Measurements from ENCODE around the gene HIVEP3. TPM values are rescaled to one million over a fixed set of nuclear protein-coding genes. Genes with fewer than 3 reads are reported as not detected.

Gene HIVEP3
- total and polyA plus RNA-seq, 2 donors (not counting 1 experiment from before 2014, with no cell fraction given): 2.0 to 5.1 TPM

DNA sequence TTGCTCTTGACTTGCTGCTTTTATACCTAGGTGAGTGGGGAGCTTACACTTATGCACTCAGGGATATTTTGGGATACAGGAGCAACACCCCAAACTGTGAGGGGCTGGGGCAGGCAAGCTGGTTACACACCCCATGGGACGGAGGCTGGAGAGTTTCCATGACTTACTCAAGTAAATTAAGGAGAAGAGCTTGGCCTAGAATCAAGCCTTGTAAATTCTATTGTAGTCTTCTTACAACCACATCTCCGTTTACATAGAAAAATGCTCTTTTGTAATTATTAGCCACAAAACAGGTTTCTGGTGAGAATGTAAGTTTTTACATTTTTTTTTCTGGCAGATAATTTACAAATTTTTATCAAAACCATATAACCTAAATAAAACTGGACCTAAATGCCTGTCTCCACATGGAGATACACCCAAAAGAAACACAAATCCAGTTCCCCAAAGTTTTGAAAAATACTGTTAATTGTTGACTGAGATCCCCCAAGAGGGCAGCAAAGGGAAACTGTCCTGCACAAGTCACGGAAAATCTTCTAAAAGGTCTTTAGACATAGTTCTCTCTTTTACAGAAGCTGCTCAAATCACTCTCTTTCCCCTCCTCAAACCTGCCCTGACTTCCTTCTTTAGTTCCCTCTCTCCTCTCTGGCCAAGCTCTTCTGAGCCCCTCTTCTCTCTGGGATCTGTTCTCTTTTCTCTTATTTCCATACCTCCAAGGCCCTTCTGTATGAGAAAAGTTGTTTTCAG is 134.0 kb downstream of the HIVEP3 start:
- H2AFZ ChIP-seq (ENCODE audit: insufficient read depth, low read depth, low read length, poor library complexity, severe bottlenecking): no peak overlapping the region

DNA sequence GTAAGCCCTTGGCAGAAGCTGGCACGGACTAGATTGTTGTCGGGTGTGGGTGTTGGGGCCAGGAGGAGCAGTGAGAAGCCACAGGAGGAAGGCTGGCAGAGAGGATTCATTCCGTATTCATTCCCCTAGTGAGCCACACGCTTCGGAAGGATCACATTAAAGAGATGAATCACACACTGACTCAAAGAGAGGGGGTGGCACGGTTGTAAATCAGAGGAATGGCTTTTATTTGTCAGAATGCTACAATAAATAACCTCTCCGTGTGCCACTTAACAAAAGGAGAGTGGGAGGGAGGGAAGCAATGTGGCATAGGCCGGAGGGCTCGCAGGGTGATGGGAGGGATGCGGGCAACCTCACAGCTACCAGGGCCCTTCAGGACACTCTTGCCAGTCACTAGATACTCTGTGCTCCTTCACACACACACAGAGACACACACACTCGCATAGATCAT is 135.5 kb downstream of the HIVEP3 start:
- Histone ChIP-seq H3K9ac (ENCODE audit: low read length) (no peak overlapping the region), H3K9me3 (ENCODE audit: control extremely low read depth in 1 of 3, control insufficient read depth in 2 of 3, insufficient read depth in 1 of 3, low read length in 2 of 3) (no peaks in the 10 kb centered on the region), H3K27me3 (replicated peaks in 1 of 4; ENCODE audit: control extremely low read depth in 1 of 4, control insufficient read depth in 3 of 4, insufficient read depth in 4 of 4, low read length in 3 of 4) (no peaks in the 10 kb centered on the region), H3K4me1 (ENCODE audit: control insufficient read depth in 2 of 2, insufficient read depth in 2 of 2, low read length in 2 of 2) (peaks cover 0 to 8% of the 10 kb centered on the region in 2 donors), H2AFZ (ENCODE audit: insufficient read depth, low read depth, low read length, poor library complexity, severe bottlenecking) (no peak overlapping the region), H3K79me2 (ENCODE audit: control insufficient read depth, insufficient read depth, low read length) (no peaks in the 10 kb centered on the region), H4K20me1 (ENCODE audit: control insufficient read depth, insufficient read depth, low read length, poor library complexity, severe bottlenecking) (no peaks in the 10 kb centered on the region), H3K4me2 (replicated peaks; ENCODE audit: low read depth, low read length, poor library complexity, severe bottlenecking) (no peak overlapping the region), H3K4me3 (ENCODE audit: control extremely low read depth in 1 of 5, extremely low read depth in 1 of 5, insufficient read depth in 1 of 5, low read depth in 2 of 5, low read length in 4 of 5) (no peak overlapping the region), H3K27ac (ENCODE audit: low read length in 2 of 2) (no peak overlapping the region), H3K36me3 (replicated peaks in 1 of 2; ENCODE audit: control extremely low read depth in 1 of 2, control insufficient read depth in 1 of 2, extremely low read depth in 1 of 2, insufficient read depth in 2 of 2, low read length in 1 of 2) (no peaks in the 10 kb centered on the region)
- H3K27me3 Mint-ChIP-seq: no peaks in the 10 kb centered on the region
- intact Hi-C loops (cut with micrococcal nuclease): no loop called here
- H3K9me3 Mint-ChIP-seq (ENCODE audit: insufficient read depth): no peaks in the 10 kb centered on the region
- ATAC-seq (ENCODE audit: low read depth) (no peak), DNase-seq (no peak)
- H3K4me3 Mint-ChIP-seq: no peak overlapping the region
- ChIA-PET CTCF (interaction anchor here (1.2 kb wide), 1 partner anchor 209 kb away, joined by 4 read pairs; no protein-coding TSS in a partner anchor), POLR2A (no interaction called here)
- WGBS (ENCODE audit: insufficient coverage): 33% methylated on average over 2 of the region's 11 CpGs
- TF ChIP-seq, protein P1, sequence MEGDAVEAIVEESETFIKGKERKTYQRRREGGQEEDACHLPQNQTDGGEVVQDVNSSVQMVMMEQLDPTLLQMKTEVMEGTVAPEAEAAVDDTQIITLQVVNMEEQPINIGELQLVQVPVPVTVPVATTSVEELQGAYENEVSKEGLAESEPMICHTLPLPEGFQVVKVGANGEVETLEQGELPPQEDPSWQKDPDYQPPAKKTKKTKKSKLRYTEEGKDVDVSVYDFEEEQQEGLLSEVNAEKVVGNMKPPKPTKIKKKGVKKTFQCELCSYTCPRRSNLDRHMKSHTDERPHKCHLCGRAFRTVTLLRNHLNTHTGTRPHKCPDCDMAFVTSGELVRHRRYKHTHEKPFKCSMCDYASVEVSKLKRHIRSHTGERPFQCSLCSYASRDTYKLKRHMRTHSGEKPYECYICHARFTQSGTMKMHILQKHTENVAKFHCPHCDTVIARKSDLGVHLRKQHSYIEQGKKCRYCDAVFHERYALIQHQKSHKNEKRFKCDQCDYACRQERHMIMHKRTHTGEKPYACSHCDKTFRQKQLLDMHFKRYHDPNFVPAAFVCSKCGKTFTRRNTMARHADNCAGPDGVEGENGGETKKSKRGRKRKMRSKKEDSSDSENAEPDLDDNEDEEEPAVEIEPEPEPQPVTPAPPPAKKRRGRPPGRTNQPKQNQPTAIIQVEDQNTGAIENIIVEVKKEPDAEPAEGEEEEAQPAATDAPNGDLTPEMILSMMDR (IDR thresholded peaks at IDR 0.05): no peak
- TF ChIP-seq EZH2 (IDR thresholded peaks at IDR 0.05; ENCODE audit: borderline replicate concordance, insufficient read depth, low read depth, low read length, poor library complexity, severe bottlenecking): no peak
- H3K27ac Mint-ChIP-seq: no peak overlapping the region
- H3K4me1 Mint-ChIP-seq: peaks cover 8% of the 10 kb centered on the region

More for the DNA sequence above, 134.0 kb downstream of the HIVEP3 start:
- Histone ChIP-seq H3K79me2 (ENCODE audit: control insufficient read depth, insufficient read depth, low read length) (no peaks in the 10 kb centered on the region), H3K27ac (ENCODE audit: low read length in 2 of 2) (no peak overlapping the region), H4K20me1 (ENCODE audit: control insufficient read depth, insufficient read depth, low read length, poor library complexity, severe bottlenecking) (no peaks in the 10 kb centered on the region), H3K4me1 (ENCODE audit: control insufficient read depth in 2 of 2, insufficient read depth in 2 of 2, low read length in 2 of 2) (peaks cover 0 to 8% of the 10 kb centered on the region in 2 donors), H3K27me3 (replicated peaks in 1 of 4; ENCODE audit: control extremely low read depth in 1 of 4, control insufficient read depth in 3 of 4, insufficient read depth in 4 of 4, low read length in 3 of 4) (no peaks in the 10 kb centered on the region), H3K36me3 (replicated peaks in 1 of 2; ENCODE audit: control extremely low read depth in 1 of 2, control insufficient read depth in 1 of 2, extremely low read depth in 1 of 2, insufficient read depth in 2 of 2, low read length in 1 of 2) (no peaks in the 10 kb centered on the region), H3K4me2 (replicated peaks; ENCODE audit: low read depth, low read length, poor library complexity, severe bottlenecking) (no peak overlapping the region), H3K9ac (ENCODE audit: low read length) (no peak overlapping the region), H3K4me3 (ENCODE audit: control extremely low read depth in 1 of 5, extremely low read depth in 1 of 5, insufficient read depth in 1 of 5, low read depth in 2 of 5, low read length in 4 of 5) (no peak overlapping the region), H3K9me3 (ENCODE audit: control extremely low read depth in 1 of 3, control insufficient read depth in 2 of 3, insufficient read depth in 1 of 3, low read length in 2 of 3) (no peaks in the 10 kb centered on the region)
- Mint-ChIP-seq H3K4me3 (no peak overlapping the region), H3K27ac (peak overlapping the region; percentile 42), H3K4me1 (peaks cover 8% of the 10 kb centered on the region), H3K27me3 (no peaks in the 10 kb centered on the region), H3K9me3 (ENCODE audit: insufficient read depth) (no peaks in the 10 kb centered on the region)
- intact Hi-C loops (cut with micrococcal nuclease): no loop called here
- ChIA-PET CTCF (interaction anchor here (0.9 kb wide), 1 partner anchor 20 kb away, joined by 4 read pairs; no protein-coding TSS in a partner anchor), POLR2A (no interaction called here)
- ATAC-seq (ENCODE audit: low read depth) (no peak), DNase-seq (no peak)
- TF ChIP-seq, protein P1 (IDR thresholded peaks at IDR 0.05): no peak
- no peak for TF ChIP-seq EZH2 (IDR thresholded peaks at IDR 0.05; ENCODE audit: borderline replicate concordance, insufficient read depth, low read depth, low read length, poor library complexity, severe bottlenecking)
- 27% methylated on average over 1 of the region's 3 CpGs for WGBS (ENCODE audit: insufficient coverage)
